HepG2 (cell line): ENCODE results near the gene INHA. TPM values are rescaled to one million over a fixed set of nuclear protein-coding genes. Genes with fewer than 3 reads are reported as not detected.
A peak's percentile ranks its signal among the peaks of the same experiment; 100 is the strongest.

ENCODE experiments used
- ATF1 ChIP-seq: IDR thresholded peaks from 2 replicates; pipeline ENCODE4 v1.6.1; 2016; ENCODE audit warnings: mild to moderate bottlenecking, control low read depth
- CEBPG ChIP-seq: IDR thresholded peaks from 2 replicates; pipeline ENCODE4 v1.6.1; 2016
- EP300 ChIP-seq, 3 experiments: sonication (generic) in 1 of 3; formaldehyde crosslinking in 1 of 3; IDR thresholded peaks; 2 replicates each; pipeline versions ENCODE4 v1.5.1 to v1.6.1; 2011 to 2020; ENCODE audit warnings: low read depth in 2 of 3, low read length in 2 of 3, borderline replicate concordance in 1 of 3, improper control_type of control experiment in 1 of 3, mild to moderate bottlenecking in 1 of 3, missing genetic modification reagents in 1 of 3, moderate library complexity in 1 of 3
- FOXP1 ChIP-seq, 2 experiments: fragments of 450-650 bp in 1 of 2; IDR thresholded peaks; 2 replicates each; pipeline ENCODE4 v1.6.1; 2017 to 2018; ENCODE audit warnings: antibody characterized with exemption in 1 of 2
- GFI1 ChIP-seq: sonication (generic); formaldehyde crosslinking; IDR thresholded peaks from 2 replicates; pipeline ENCODE4 v1.5.0; 2020; ENCODE audit warnings: missing genetic modification reagents, mild to moderate bottlenecking, borderline replicate concordance
- NFIC ChIP-seq: IDR thresholded peaks from 2 replicates; pipeline ENCODE4 v1.6.1; 2012; ENCODE audit warnings: mild to moderate bottlenecking, low read length, inconsistent platforms
- SOX13 ChIP-seq, 3 experiments: fragments of 450-650 bp in 1 of 3; sonication (generic) in 1 of 3; formaldehyde crosslinking in 1 of 3; IDR thresholded peaks in 2 of 3; conservative IDR thresholded peaks in 1 of 3; 2 replicates each; pipeline versions ENCODE4 v1.5.0 to v1.6.1; 2016 to 2020; ENCODE audit warnings: antibody characterized with exemption in 1 of 3, mild to moderate bottlenecking in 1 of 3, missing compliant biosample characterization in 1 of 3, missing genetic modification reagents in 1 of 3, moderate library complexity in 1 of 3
- TEAD3 ChIP-seq: optimal IDR thresholded peaks from 2 replicates; pipeline ENCODE3; 2016; ENCODE audit warnings: borderline replicate concordance
- ZNF878 ChIP-seq: sonication (generic); formaldehyde crosslinking; IDR thresholded peaks from 2 replicates; pipeline ENCODE4 v1.8.1; 2023; ENCODE audit warnings: mild to moderate bottlenecking, missing genetic modification reagents, moderate library complexity
- polyA plus RNA-seq, 8 experiments: library from polyadenylated mRNA; depleted of rRNA in 3 of 8; stranded (reverse) in 7 of 8; unstranded in 1 of 8; fragments of >200 nt; fragmentation: Illumina TruSeq in 4 of 8; extraction: Trizol in 4 of 8; gene quantifications; 2 replicates each; pipeline versions ENCODE4 v1.2.1 to v1.2.3, GENCODE V29; 2011 to 2016; ENCODE audit warnings: low read depth in 4 of 8, missing spikeins in 1 of 8, mixed read lengths in 1 of 8; ENCODE audit not compliant: insufficient read depth in 1 of 8
- total RNA-seq, 5 experiments: library from RNA; depleted of rRNA; stranded (reverse); fragments of >200 nt; fragmentation: Illumina TruSeq; extraction: Trizol; gene quantifications; 2 replicates each; pipeline ENCODE4 v1.2.3, GENCODE V29; 2016; ENCODE audit warnings: low read depth in 1 of 5
- TF ChIP-seq, protein P1 (sequence below): sonication (generic); formaldehyde crosslinking; IDR thresholded peaks from 2 replicates; pipeline ENCODE4 v1.4.0; 2020; ENCODE audit warnings: mild to moderate bottlenecking, missing genetic modification reagents
- TF ChIP-seq, protein P2 (sequence below): sonication (generic); formaldehyde crosslinking; IDR thresholded peaks from 2 replicates; pipeline ENCODE4 v1.9.0; 2021; ENCODE audit warnings: missing genetic modification reagents, borderline replicate concordance
- TF ChIP-seq, protein P3 (sequence below): sonication (generic); formaldehyde crosslinking; conservative IDR thresholded peaks from 2 replicates; pipeline ENCODE4 v1.4.0; 2020; ENCODE audit warnings: missing genetic modification reagents
- TF ChIP-seq, protein P4 (sequence below): sonication (generic); formaldehyde crosslinking; IDR thresholded peaks from 2 replicates; pipeline ENCODE4 v1.8.1; 2023; ENCODE audit warnings: mild to moderate bottlenecking, missing genetic modification reagents, borderline replicate concordance
- TF ChIP-seq, protein P5 (sequence below): sonication (generic); formaldehyde crosslinking; IDR thresholded peaks from 2 replicates; pipeline ENCODE4 v1.5.0; 2020; ENCODE audit warnings: missing genetic modification reagents, mild to moderate bottlenecking, borderline replicate concordance
- TF ChIP-seq, protein P6 (sequence below): sonication (generic); formaldehyde crosslinking; IDR thresholded peaks from 2 replicates; pipeline ENCODE4 v1.4.0; 2020; ENCODE audit warnings: missing genetic modification reagents

Gene INHA
- total and polyA plus RNA-seq, 2 of the 13 experiments (the other 11 are each of a cell fraction or from before 2014, with no cell fraction given), result 4.1 to 15.2 TPM

DNA sequence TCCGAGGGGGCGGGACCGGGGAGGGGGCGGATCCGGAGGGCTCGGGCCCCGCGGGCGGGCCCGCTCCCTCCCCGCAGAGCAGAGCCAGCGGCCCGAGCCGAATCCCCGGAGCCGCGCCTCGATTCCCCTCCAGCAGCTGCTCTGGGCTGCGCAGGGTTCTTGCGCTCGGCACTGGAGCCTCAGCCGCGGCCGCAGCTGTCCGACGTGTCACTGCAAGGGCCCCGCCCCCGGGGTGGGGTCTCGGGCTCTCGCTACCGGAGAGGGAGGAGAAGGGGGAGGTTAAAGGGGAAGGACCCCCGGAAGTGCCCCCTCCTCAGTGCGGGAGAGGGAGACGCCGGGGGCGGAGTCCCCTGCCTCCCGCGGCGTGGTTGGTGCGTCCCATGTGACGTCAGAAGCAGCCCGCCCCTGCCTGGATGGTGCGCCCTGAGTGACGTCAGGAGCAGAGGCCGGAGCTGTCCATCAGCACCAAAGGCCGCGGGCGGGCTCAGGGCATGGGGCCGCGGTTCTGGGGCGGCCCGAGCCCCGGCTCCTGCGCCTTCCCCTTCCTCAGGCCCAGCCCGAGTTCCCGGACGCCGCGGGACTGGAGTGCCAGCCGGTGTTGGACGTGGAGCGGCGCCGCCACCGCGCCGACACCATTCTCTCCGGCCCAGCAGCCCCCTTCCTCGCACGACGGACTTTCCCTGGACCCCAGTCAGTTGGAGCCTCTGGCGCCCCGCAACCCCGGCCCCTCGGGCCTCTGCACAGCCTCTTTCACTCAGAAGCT, 28.3 kb upstream of the INHA start, which contains the start of the genes CHPF and TMEM198 (continued):
- TF ChIP-seq, protein P1, sequence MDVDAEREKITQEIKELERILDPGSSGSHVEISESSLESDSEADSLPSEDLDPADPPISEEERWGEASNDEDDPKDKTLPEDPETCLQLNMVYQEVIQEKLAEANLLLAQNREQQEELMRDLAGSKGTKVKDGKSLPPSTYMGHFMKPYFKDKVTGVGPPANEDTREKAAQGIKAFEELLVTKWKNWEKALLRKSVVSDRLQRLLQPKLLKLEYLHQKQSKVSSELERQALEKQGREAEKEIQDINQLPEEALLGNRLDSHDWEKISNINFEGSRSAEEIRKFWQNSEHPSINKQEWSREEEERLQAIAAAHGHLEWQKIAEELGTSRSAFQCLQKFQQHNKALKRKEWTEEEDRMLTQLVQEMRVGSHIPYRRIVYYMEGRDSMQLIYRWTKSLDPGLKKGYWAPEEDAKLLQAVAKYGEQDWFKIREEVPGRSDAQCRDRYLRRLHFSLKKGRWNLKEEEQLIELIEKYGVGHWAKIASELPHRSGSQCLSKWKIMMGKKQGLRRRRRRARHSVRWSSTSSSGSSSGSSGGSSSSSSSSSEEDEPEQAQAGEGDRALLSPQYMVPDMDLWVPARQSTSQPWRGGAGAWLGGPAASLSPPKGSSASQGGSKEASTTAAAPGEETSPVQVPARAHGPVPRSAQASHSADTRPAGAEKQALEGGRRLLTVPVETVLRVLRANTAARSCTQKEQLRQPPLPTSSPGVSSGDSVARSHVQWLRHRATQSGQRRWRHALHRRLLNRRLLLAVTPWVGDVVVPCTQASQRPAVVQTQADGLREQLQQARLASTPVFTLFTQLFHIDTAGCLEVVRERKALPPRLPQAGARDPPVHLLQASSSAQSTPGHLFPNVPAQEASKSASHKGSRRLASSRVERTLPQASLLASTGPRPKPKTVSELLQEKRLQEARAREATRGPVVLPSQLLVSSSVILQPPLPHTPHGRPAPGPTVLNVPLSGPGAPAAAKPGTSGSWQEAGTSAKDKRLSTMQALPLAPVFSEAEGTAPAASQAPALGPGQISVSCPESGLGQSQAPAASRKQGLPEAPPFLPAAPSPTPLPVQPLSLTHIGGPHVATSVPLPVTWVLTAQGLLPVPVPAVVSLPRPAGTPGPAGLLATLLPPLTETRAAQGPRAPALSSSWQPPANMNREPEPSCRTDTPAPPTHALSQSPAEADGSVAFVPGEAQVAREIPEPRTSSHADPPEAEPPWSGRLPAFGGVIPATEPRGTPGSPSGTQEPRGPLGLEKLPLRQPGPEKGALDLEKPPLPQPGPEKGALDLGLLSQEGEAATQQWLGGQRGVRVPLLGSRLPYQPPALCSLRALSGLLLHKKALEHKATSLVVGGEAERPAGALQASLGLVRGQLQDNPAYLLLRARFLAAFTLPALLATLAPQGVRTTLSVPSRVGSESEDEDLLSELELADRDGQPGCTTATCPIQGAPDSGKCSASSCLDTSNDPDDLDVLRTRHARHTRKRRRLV (CRISPR knock-in tag), result no peak; the same call in 1 of the 2 replicates
- TF ChIP-seq, protein P2, sequence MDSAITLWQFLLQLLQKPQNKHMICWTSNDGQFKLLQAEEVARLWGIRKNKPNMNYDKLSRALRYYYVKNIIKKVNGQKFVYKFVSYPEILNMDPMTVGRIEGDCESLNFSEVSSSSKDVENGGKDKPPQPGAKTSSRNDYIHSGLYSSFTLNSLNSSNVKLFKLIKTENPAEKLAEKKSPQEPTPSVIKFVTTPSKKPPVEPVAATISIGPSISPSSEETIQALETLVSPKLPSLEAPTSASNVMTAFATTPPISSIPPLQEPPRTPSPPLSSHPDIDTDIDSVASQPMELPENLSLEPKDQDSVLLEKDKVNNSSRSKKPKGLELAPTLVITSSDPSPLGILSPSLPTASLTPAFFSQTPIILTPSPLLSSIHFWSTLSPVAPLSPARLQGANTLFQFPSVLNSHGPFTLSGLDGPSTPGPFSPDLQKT (CRISPR knock-in tag), result peak; percentile 53; the same call in 1 of the 2 replicates
- TF ChIP-seq, protein P3, sequence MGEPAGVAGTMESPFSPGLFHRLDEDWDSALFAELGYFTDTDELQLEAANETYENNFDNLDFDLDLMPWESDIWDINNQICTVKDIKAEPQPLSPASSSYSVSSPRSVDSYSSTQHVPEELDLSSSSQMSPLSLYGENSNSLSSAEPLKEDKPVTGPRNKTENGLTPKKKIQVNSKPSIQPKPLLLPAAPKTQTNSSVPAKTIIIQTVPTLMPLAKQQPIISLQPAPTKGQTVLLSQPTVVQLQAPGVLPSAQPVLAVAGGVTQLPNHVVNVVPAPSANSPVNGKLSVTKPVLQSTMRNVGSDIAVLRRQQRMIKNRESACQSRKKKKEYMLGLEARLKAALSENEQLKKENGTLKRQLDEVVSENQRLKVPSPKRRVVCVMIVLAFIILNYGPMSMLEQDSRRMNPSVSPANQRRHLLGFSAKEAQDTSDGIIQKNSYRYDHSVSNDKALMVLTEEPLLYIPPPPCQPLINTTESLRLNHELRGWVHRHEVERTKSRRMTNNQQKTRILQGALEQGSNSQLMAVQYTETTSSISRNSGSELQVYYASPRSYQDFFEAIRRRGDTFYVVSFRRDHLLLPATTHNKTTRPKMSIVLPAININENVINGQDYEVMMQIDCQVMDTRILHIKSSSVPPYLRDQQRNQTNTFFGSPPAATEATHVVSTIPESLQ (CRISPR knock-in tag), result no peak
- TF ChIP-seq, protein P4, sequence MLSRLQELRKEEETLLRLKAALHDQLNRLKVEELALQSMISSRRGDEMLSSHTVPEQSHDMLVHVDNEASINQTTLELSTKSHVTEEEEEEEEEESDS (CRISPR knock-in tag), result no peak; the same call in 1 of the 2 replicates
- no peak for TF ChIP-seq TEAD3
- peak in 1 of 2 experiments; percentile 59; a peak in 1 of 4 replicates for TF ChIP-seq EP300 (IDR thresholded peaks at IDR 0.05; ENCODE audit: low read depth in 2 of 2, low read length in 2 of 2)
- no peak; the same call in 1 of the 2 replicates for TF ChIP-seq EP300 (CRISPR knock-in tag; IDR thresholded peaks at IDR 0.05; ENCODE audit: borderline replicate concordance)
- TF ChIP-seq FOXP1 (IDR thresholded peaks at IDR 0.05), result 0 out of 2 replicates have a peak, but pooled peaks have one; percentile 19
- no peak; the same call in 1 of the 2 replicates for TF ChIP-seq FOXP1 (CRISPR knock-in tag; IDR thresholded peaks at IDR 0.05)
- TF ChIP-seq, protein P5, sequence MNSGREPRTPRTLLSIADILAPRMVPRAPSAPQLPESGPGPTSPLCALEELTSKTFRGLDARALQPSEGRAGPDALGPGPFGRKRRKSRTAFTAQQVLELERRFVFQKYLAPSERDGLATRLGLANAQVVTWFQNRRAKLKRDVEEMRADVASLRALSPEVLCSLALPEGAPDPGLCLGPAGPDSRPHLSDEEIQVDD (CRISPR knock-in tag), result peak; percentile 21; the same call in 1 of the 2 replicates
- TF ChIP-seq GFI1 (CRISPR knock-in tag), result no peak
- 0 out of 2 replicates have a peak, but pooled peaks have one; percentile 30 for TF ChIP-seq CEBPG (CRISPR knock-in tag)
- TF ChIP-seq ATF1 (CRISPR knock-in tag), result peak; percentile 95
- TF ChIP-seq, protein P6, sequence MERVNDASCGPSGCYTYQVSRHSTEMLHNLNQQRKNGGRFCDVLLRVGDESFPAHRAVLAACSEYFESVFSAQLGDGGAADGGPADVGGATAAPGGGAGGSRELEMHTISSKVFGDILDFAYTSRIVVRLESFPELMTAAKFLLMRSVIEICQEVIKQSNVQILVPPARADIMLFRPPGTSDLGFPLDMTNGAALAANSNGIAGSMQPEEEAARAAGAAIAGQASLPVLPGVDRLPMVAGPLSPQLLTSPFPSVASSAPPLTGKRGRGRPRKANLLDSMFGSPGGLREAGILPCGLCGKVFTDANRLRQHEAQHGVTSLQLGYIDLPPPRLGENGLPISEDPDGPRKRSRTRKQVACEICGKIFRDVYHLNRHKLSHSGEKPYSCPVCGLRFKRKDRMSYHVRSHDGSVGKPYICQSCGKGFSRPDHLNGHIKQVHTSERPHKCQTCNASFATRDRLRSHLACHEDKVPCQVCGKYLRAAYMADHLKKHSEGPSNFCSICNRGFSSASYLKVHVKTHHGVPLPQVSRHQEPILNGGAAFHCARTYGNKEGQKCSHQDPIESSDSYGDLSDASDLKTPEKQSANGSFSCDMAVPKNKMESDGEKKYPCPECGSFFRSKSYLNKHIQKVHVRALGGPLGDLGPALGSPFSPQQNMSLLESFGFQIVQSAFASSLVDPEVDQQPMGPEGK (CRISPR knock-in tag), result peak; percentile 99
- TF ChIP-seq NFIC, result no peak
- TF ChIP-seq ZNF878 (CRISPR knock-in tag), result peak; percentile 88
- TF ChIP-seq SOX13 (IDR thresholded peaks at IDR 0.05), result no peak
- peak in 1 of 2 experiments; percentile 38; a peak in 1 of 4 replicates for TF ChIP-seq SOX13 (CRISPR knock-in tag; conservative IDR thresholded peaks at IDR 0.05 in 1 of 2, IDR thresholded peaks at IDR 0.05 in 1 of 2)
